SJCRH30 (cell line): Measurements from ENCODE around the gene FAT2. TPM values are rescaled to one million over a fixed set of nuclear protein-coding genes. Genes with fewer than 3 reads are reported as not detected.

Source experiments
- DNase-seq, 2 experiments: peaks; one replicate each; pipeline ENCODE4 v3.0.0-alpha.2; 2015 to 2020
- H3K27ac ChIP-seq: fragments of 250-450 bp; sonication (Bioruptor Pico); 2 replicates; pipeline ENCODE4 v1.5.1; 2020; ENCODE audit warnings: mild to moderate bottlenecking, moderate library complexity
- H3K27me3 ChIP-seq: fragments of 250-450 bp; sonication (Bioruptor Pico); 2 replicates; pipeline ENCODE4 v1.5.1; 2020; ENCODE audit warnings: mild to moderate bottlenecking, moderate library complexity
- H3K36me3 ChIP-seq: fragments of 250-450 bp; sonication (Bioruptor Pico); 2 replicates; pipeline ENCODE4 v1.5.1; 2020; ENCODE audit warnings: mild to moderate bottlenecking, moderate library complexity
- H3K4me1 ChIP-seq: fragments of 250-450 bp; sonication (Bioruptor Pico); 2 replicates; pipeline ENCODE4 v1.5.1; 2020; ENCODE audit warnings: mild to moderate bottlenecking, moderate library complexity
- H3K4me3 ChIP-seq: fragments of 250-450 bp; sonication (Bioruptor Pico); 2 replicates; pipeline ENCODE4 v1.5.1; 2020; ENCODE audit warnings: mild to moderate bottlenecking, moderate library complexity
- H3K9me3 ChIP-seq: fragments of 250-450 bp; sonication (Bioruptor Pico); replicated peaks from 2 replicates; pipeline ENCODE4 v1.5.1; 2020; ENCODE audit warnings: mild to moderate bottlenecking, moderate library complexity
- total RNA-seq: library from RNA; depleted of rRNA; stranded (reverse); fragments of >200 nt; shearing (Covaris generic); gene quantifications from 2 replicates; pipeline ENCODE4 v1.2.3, GENCODE V29; 2014

Gene FAT2
- total RNA-seq, 1 experiment from 2014 or later, result 0.04 TPM

DNA sequence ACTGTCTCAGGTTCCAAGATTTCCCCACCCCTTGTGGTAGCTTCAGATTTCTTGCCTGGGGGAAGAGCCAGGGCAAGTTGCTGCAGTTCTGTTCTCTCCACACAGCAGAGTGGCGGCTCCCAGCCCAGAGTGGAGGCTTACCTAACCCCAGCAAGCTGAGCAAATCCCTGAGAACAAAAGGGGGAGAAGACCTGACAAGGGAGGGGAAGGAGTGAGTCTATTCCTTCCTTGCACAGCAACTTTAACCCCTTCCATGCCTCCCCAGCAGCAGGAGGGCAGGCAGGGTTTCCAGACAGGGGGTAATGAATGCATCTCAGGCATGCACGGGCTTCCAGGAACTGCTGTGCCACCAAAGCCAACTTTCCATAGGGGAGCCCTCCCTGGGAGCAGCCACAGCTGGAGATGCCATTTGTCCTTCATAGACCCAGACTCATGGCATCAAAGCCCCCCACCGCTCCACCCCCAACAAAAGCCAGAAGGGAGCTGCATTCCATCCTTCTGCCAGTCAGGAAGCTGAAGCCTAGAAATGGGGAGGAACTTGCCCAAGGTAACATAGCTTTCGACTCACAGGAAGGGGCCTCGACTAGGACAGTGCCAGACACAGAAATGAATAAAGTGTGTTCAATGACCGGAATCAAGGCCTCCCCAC lies 28.8 kb upstream of the FAT2 start:
- no peak overlapping the region for H3K4me3 ChIP-seq
- H3K27me3 ChIP-seq, result peaks cover 13% of the 10 kb centered on the region; the same call in 1 of the 2 replicates
- DNase-seq, result peak in 1 of 2 experiments; percentile 26
- H3K9me3 ChIP-seq, result no peaks in the 10 kb centered on the region
- H3K4me1 ChIP-seq, result no peaks in the 10 kb centered on the region
- no peak overlapping the region for H3K27ac ChIP-seq
- H3K36me3 ChIP-seq, result no peaks in the 10 kb centered on the region

DNA sequence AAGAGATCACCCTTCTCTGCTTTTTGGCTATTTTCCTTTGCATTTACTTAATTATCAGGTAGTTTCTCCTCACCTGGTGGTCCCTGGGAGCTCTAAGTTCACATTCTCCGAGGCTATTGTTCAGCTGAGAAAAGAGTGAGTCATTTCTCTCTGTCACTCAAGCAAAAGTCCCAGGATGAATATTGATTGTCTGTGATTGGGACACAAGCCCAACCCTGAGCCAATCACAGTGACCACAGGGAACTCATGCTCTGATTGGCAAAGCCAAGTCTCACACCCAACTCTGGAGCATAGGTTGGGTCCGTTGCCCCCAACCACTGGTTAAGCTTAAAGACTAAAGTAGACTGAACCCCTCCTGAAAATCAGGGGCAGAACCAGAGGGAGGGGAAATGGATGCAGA lies 27.8 kb upstream of the FAT2 start:
- Histone ChIP-seq H3K9me3 (no peaks in the 10 kb centered on the region), H3K27ac (no peak overlapping the region), H3K27me3 (peaks cover 7% of the 10 kb centered on the region; the same call in 1 of the 2 replicates), H3K36me3 (no peaks in the 10 kb centered on the region), H3K4me1 (no peaks in the 10 kb centered on the region; the same call in 1 of the 2 replicates), H3K4me3 (no peak overlapping the region)
- no peak for DNase-seq

DNA sequence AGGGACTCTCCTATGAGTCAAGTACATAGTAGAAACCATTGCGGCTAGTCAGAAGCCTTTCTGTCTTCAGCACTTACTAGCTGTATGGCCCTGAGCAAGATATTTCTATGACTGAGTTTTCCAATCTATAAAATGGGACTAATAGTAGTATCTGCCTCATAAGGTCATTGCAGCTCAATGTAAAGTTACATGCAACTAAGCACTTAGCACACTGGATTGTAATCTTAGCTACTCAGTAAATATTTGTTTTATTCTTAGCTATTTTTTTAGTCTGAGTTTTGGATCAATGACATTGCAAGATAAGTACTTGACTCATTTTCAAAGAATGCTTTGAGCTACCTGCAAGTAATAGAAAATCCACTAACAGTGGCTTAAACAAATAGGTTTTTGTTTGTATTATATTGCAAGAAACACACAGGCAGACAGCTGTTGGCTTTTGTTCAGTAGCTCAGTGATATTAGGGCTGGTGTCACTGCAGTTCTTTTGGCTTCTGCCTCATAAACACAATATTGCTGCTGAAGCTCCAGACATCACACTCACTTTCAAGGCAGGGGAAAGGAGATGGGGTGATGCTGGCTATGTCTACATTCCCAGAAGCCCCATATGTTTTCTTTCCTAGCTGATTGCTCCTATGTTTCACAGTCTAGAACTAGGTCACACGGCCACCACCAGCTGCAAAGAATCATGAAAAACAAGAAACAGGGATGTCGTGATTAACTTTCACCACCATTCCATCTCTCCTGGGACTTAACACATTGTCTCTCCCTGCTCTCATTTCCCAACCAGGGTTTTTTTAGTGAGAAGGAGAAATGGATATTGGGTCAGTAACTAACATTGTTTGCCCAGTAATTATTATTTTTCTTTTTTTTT lies 26.9 kb upstream of the FAT2 start:
- no peak overlapping the region for H3K4me3 ChIP-seq
- DNase-seq, result no peak
- H3K4me1 ChIP-seq, result peaks cover 6% of the 10 kb centered on the region
- no peak overlapping the region for H3K27ac ChIP-seq
- no peaks in the 10 kb centered on the region for H3K36me3 ChIP-seq
- H3K9me3 ChIP-seq, result no peaks in the 10 kb centered on the region
- H3K27me3 ChIP-seq, result peaks cover 7% of the 10 kb centered on the region; the same call in 1 of the 2 replicates

- peaks cover 6% of the 10 kb centered on the region for H3K4me1 ChIP-seq
- no peak for DNase-seq
- no peaks in the 10 kb centered on the region for H3K9me3 ChIP-seq
- H3K27me3 ChIP-seq, result peaks cover 7% of the 10 kb centered on the region; the same call in 1 of the 2 replicates
- no peak overlapping the region for H3K4me3 ChIP-seq
- no peak overlapping the region for H3K27ac ChIP-seq
- no peaks in the 10 kb centered on the region for H3K36me3 ChIP-seq
These were observed 26.3 kb upstream of the FAT2 start for GRCh38 chr5:151617383-151617840.

GRCh38 chr5:151615431-151615830 lies 24.3 kb upstream of the FAT2 start:
- no peaks in the 10 kb centered on the region; the same call in 1 of the 2 replicates for H3K27me3 ChIP-seq
- H3K36me3 ChIP-seq, result no peaks in the 10 kb centered on the region
- H3K4me1 ChIP-seq, result peaks cover 6% of the 10 kb centered on the region
- DNase-seq, result no peak
- no peak overlapping the region for H3K4me3 ChIP-seq
- H3K9me3 ChIP-seq, result no peaks in the 10 kb centered on the region
- H3K27ac ChIP-seq, result no peak overlapping the region

- no peaks in the 10 kb centered on the region; the same call in 1 of the 2 replicates for H3K27me3 ChIP-seq
- no peak overlapping the region for H3K4me3 ChIP-seq
- DNase-seq, result no peak
- H3K27ac ChIP-seq, result no peak overlapping the region
- H3K9me3 ChIP-seq, result no peaks in the 10 kb centered on the region
- no peaks in the 10 kb centered on the region for H3K36me3 ChIP-seq
- peaks cover 6% of the 10 kb centered on the region for H3K4me1 ChIP-seq
These were observed 23.4 kb upstream of the FAT2 start for GRCh38 chr5:151614565-151614964.

- DNase-seq, result peak; percentile 51 to 66
- Histone ChIP-seq H3K27me3 (no peaks in the 10 kb centered on the region; the same call in 1 of the 2 replicates), H3K27ac (no peak overlapping the region), H3K36me3 (no peaks in the 10 kb centered on the region), H3K4me1 (peaks cover 6% of the 10 kb centered on the region), H3K9me3 (no peaks in the 10 kb centered on the region), H3K4me3 (no peak overlapping the region)
These were observed 21.7 kb upstream of the FAT2 start for GRCh38 chr5:151612689-151613427.

DNA sequence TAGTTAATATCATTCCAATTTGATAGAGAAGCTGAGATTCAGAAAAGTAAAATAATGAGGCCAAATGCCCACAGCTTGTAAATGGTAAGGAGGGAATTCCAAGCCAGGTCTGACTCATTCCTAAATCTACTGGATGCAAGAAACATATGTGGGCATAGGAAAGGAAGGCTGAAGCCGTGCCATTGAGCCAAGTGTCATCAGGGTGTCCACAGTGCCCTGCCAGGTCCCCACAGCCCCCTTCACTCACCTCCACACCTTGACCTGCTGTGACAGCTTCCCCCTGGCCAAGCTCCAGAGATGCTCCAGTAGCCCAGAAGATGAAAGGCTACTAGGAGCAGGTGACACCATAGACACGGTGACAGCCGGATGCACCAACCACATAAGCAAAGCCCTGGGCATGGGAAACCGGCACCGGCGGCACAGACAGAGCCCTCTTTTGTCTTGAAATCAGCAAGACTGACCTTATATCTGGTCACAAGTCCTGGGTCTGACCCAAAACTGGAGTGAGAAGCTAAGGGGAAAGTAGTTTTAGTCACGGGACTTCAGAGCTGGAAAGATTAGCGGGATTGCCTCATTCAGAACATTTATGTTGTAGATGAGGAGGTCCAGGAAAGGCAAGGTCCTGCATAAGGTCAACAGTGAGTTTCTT lies 20.1 kb upstream of the FAT2 start:
- Histone ChIP-seq H3K9me3 (no peaks in the 10 kb centered on the region), H3K4me3 (no peak overlapping the region), H3K27ac (no peak overlapping the region), H3K4me1 (peaks cover 6% of the 10 kb centered on the region), H3K27me3 (no peaks in the 10 kb centered on the region; the same call in 1 of the 2 replicates), H3K36me3 (no peaks in the 10 kb centered on the region)
- no peak for DNase-seq

DNA sequence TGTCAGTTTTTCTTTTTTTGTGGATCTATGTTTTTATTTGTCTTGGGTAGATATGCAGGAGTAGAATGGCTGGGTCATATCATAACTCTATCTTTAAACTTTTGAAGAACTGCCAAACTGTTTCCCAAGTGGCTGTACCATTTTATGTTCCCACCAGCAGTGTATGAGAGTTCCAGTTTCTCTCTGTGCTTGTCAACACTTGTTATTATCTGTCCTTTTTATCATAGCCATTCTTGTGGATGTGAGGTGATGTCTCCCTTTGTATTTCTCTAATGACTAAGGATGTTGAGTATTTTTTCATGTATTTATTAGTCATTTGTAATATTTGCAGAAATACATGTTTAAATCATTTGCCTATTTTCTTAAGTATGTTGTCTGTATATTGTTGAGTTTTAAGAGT lies 17.4 kb upstream of the FAT2 start:
- H3K4me1 ChIP-seq, result peaks cover 4% of the 10 kb centered on the region
- DNase-seq, result no peak
- H3K9me3 ChIP-seq, result no peaks in the 10 kb centered on the region
- H3K27me3 ChIP-seq, result no peaks in the 10 kb centered on the region; the same call in 1 of the 2 replicates
- no peak overlapping the region for H3K27ac ChIP-seq
- no peak overlapping the region for H3K4me3 ChIP-seq
- no peaks in the 10 kb centered on the region for H3K36me3 ChIP-seq

DNA sequence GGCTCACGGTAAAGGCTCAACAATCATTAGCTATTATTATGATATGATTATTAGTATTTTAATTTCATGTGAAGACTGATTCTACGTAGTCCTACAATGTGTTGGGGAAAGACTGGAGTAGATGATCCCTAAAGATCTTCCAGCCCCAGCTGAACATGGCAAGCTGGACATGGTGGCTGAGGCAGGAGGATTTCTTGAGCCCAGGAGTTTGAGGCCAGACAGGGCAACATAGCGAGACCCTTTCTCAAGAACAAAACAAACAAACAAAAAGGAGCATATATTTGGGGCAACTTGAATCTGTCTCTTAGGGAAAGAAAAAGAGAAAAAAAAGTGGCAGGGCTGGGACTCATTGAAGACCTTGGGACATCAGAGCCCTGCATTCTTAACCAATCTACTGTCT lies 16.2 kb upstream of the FAT2 start:
- Histone ChIP-seq H3K27ac (no peak overlapping the region), H3K9me3 (no peaks in the 10 kb centered on the region), H3K4me3 (no peak overlapping the region), H3K4me1 (no peaks in the 10 kb centered on the region), H3K27me3 (no peaks in the 10 kb centered on the region; the same call in 1 of the 2 replicates), H3K36me3 (no peaks in the 10 kb centered on the region)
- DNase-seq, result no peak

- no peak for DNase-seq
- Histone ChIP-seq H3K27ac (no peak overlapping the region), H3K36me3 (no peaks in the 10 kb centered on the region), H3K4me3 (no peak overlapping the region), H3K27me3 (no peaks in the 10 kb centered on the region), H3K4me1 (no peaks in the 10 kb centered on the region), H3K9me3 (no peaks in the 10 kb centered on the region)
These were observed 14.4 kb upstream of the FAT2 start for GRCh38 chr5:151605559-151605958.

DNA sequence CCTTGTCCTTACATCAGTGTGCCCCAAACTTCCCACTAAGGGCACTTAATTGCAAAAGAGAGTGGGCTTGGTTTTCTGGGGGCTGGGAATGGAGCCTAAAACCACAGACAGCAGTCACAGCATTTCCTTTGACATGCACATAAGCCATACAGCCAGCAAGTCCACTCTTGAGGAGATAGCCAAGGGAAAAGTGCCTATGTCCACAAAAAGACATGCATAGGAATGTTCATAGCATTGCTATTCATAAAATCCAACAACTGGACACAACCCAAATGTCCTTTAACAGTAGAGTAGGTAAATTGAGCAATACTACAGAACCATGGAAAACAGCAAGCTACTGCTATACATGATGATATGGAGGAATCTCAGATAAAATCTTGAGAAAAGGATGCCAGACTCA lies 11.7 kb upstream of the FAT2 start:
- peaks cover 10% of the 10 kb centered on the region for H3K4me1 ChIP-seq
- no peak overlapping the region for H3K27ac ChIP-seq
- H3K27me3 ChIP-seq, result no peaks in the 10 kb centered on the region
- no peaks in the 10 kb centered on the region for H3K9me3 ChIP-seq
- no peaks in the 10 kb centered on the region for H3K36me3 ChIP-seq
- no peak overlapping the region for H3K4me3 ChIP-seq
- no peak for DNase-seq

DNA sequence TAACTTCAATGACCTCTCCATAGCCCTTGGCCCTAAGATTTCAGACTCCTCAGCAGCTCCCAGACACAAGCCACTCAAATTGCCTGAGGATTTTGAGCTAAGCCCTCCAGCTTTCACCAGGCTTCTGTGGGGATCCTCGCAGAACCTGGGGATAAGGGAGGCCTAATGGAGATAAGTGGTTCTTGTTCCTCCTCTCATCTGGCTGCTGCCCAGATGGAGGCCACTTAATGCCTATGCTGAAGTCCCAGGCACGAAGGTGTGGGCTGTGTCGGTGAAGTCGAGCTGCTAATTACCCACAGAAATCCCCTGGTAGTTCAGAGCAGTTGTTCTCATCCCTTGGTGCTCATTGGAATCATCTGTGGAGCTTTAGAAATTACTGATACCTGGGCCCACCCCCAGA lies 10.3 kb upstream of the FAT2 start:
- Histone ChIP-seq H3K27me3 (no peaks in the 10 kb centered on the region), H3K36me3 (no peaks in the 10 kb centered on the region), H3K9me3 (no peaks in the 10 kb centered on the region), H3K4me1 (peaks cover 24% of the 10 kb centered on the region), H3K4me3 (no peak overlapping the region), H3K27ac (no peak overlapping the region)
- DNase-seq, result no peak

GRCh38 chr5:151600069-151600665 lies 9.0 kb upstream of the FAT2 start:
- H3K4me1 ChIP-seq, result peaks cover 31% of the 10 kb centered on the region
- no peaks in the 10 kb centered on the region for H3K9me3 ChIP-seq
- no peak for DNase-seq
- H3K36me3 ChIP-seq, result no peaks in the 10 kb centered on the region
- H3K27ac ChIP-seq, result no peak overlapping the region
- no peak overlapping the region for H3K4me3 ChIP-seq
- H3K27me3 ChIP-seq, result no peaks in the 10 kb centered on the region
